NCI-H128 (cell line): ENCODE measurements around the gene EPHB1.
"Not testable (repeated sequence)": the region's sequence is repeated elsewhere in the genome, so short reads cannot be mapped to it uniquely, and the experiment has no call there.

ENCODE experiments used
- DNase-seq: peaks from one replicate; lab custom pipeline; 2025; ENCODE audit not compliant: unreplicated experiment; lab: John Stamatoyannopoulos, UW

Gene EPHB1

DNA sequence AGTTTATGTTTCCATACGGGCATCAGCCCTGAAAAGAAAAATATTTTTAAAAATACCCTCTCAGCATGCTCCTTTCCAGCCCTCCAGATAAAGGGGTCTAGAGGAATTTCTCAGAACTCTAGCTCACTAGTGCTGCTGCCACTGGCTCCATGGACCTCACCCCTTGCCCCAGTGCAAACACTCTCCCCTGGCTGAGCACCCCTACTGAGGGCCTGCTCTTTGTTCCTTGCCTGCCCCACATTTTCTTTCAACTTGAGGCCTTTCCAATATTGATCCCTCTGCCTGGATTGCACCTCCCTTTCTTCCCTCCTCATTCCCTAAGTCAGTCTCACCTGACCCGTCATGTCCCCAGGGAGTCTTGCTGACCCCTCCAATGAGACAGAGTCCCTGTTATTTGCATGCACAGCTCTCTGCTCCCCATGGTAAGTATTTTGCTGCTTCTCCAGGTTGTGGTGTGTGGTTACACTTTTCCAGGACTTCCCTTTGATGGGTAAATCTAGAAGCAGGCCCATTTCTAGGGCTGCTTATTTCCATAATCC is 196.5 kb downstream of the EPHB1 start:
- DNase-seq = no peak

DNA sequence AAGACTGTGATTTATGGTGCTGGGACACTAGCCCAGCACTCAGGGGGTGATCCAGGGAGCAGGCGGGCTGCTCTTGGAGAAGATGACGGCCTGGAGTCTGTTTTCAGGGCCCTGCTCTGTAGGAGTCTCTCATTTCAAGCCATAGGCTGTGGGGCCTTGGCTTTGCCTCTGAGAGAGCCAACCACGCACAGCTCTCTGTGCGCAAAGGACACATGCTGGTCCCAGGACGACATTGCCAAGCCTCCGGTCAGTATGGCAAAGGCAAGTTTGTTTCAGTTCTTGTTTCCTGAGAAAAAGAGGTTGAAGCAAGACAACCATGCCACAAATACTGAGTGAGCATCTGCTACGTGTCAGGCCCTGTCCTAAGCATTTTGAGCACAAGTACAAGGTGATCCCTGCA is 197.1 kb downstream of the EPHB1 start:
- DNase-seq = no peak

DNA sequence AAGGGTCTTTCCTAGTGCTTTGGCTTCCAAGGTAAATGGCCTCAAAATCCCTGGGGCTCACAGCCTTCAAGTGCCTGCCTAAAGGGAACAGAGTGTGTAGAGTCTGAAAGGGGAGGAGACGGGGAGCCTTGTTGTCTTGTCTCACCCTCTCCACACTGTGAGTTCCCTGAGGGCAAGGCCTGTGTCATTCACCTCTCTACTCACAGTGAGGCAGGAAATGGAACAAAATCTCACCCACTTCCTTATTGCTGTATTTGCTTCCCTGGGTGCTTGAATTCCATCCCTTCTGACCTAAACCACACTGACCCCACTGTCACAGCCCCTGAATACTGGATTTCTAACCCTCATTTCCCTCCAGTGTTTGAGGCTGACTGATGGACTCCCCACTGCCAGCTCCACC is 197.5 kb downstream of the EPHB1 start:
- no peak for DNase-seq

DNA sequence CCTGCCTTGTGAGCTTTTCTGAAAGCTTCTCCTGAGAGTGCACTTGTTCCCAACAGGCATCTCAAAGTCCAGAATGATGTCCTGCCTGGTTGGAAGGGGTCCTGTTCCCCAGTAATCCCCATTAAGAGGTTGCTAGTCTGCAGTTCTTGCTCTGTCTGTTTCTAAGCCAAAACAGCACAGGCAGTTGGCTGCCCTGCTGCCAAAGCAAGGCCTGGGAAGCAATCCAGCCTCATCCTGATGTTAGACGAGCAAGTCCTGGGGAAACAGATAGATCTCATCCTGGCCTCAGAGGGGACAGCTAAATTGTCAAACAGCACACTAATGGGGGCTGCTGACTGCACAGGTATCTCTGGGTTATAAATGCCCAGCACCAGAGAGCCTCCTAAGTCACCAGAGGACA is 198.0 kb downstream of the EPHB1 start:
- no peak for DNase-seq

DNA sequence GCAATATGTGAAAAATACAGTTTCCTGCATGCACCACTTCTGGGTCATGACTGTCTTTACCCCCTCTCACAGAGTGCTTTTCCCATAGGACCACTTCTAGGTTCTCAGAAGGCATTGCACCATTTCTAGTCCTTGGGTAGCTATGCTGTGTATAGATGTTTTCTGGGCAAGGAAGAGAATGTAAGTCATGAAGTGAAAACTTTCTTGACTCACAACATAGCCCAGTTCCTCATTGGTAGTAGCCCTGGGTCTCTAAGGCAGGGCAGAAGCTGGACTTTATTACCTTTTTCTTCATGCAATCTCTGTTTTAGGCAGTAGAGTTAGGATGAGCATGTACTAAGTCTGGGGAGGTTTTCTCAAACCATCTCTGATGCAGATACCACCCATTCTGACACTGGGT is 203.1 kb downstream of the EPHB1 start:
- no peak for DNase-seq

DNA sequence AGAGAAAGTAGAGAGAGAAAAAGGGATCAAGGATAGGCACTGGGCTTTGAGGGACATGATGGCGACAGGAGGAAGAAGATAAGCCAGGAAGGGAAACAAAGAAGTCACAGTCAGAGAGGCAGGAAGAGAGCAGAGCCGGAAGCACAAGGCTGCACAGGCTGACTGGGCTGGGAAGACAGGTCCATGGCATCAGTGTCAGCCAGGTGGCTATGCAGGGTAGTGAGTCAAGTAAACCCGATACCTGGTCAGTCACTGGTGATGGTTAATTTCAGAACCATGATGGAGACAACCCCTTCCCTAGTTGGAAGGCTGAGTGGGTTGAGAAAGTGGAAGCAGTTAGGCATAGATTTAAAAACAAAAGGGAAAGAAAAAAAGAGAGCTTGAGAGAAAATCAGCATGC is 203.8 kb downstream of the EPHB1 start:
- DNase-seq = no peak

DNA sequence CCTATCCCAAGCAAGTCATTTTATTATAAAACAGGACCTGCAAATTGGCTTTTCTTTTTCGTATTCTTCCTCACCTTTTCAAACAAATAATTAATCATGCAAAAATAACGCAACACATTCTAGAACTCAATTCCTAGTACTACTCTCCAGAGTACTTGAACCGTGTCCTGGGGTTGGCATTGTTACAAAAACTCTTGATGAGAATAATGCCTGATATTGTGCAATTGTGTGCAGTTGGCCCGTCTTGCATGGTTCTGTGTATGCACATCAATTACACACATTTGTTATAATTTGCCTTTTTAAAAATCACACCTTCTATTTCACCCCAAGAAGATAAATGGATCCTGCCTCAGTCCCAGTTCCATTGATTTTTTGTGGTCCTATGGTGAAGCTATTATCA is 205.4 kb downstream of the EPHB1 start:
- no peak for DNase-seq

DNA sequence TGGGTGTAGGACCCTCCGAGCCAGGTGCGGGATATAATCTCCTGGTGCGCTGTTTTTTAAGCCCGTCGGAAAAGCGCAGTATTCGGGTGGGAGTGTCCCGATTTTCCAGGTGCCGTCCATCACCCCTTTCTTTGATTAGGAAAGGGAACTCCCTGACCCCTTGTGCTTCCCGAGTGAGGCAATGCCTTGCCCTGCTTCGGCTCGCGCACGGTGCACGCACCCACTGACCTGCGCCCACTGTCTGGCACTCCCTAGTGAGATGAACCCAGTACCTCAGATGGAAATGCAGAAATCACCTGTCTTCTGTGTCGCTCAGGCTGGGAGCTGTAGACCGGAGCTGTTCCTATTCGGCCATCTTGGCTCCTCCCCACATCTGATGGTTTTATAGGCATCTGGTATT is 210.6 kb downstream of the EPHB1 start:
- not testable (repeated sequence) for DNase-seq

DNA sequence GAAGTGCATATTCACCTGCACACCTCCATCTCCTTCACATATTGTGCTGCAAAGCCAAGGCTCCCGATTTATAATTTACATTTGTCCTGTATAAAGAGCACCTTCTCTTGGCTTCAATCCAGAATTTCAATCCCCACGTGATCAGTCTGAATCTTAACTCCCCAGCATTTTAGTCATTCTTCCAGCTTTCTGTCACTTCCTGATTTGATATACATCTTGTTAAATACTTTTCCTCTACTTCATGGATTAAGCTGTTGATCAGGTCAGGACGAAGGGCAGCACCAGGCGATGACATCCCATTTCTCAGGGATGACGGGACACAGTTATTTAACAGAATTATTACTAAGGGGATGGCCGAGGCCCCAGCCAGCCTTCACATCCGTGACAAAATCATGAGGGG is 212.5 kb downstream of the EPHB1 start:
- no peak for DNase-seq

DNA sequence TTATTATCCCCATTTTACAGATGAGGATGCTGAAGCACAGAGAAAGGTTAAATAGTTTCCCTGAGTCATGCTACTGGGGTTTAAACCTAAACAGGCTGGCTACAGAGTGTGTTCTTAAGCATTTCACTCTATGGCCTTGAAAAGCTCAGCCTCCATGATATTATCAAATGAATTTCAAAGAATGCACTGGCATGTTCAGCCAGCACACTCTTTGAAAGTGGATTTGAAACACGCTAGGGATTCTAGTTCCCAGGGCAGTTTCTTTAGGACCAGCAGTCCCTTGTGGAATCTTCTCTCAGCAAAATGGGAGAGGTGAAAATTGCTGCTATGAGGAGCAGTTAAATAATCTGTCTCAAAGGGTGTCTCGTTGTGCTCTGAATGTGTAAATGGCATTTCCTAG is 213.3 kb downstream of the EPHB1 start:
- DNase-seq = no peak

DNA sequence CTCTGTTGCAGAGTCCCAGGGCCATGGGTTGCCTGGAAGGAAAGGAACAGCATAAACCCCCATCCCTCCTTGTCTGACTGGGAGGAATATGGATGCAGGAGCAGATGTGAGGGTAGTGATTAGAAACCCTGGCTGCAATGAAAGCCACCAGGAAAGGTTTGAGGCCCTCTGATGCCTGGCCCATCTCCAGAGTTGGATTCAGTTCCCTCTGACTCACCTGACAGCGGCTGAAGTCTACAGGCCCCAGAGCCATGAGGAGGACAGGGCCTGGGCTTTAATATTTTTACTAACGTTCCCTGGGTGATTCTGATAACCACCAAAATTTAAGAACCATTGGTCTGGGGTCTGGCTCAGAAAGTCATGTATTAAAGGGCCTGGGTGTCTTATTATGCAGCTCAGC is 214.0 kb downstream of the EPHB1 start:
- no peak for DNase-seq

DNA sequence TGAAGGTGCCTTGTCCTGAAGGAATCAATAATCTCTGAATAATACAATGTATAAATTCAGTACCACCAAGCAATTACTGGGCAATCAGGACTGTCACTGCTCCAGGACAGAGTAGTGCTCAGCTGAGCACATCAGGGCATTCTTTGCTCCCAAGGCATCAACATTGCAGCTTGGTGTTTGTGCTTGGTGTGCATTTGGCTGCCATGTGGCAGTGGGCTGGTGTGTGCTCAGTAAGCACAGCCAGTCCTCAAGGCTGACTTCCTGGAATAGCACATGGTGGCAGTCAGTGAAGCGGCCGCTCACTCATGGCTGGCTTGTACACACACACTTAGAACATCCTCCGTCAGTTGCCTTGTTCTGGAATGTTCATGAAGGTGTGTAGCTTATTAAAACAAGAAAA is 217.0 kb downstream of the EPHB1 start:
- no peak for DNase-seq

DNA sequence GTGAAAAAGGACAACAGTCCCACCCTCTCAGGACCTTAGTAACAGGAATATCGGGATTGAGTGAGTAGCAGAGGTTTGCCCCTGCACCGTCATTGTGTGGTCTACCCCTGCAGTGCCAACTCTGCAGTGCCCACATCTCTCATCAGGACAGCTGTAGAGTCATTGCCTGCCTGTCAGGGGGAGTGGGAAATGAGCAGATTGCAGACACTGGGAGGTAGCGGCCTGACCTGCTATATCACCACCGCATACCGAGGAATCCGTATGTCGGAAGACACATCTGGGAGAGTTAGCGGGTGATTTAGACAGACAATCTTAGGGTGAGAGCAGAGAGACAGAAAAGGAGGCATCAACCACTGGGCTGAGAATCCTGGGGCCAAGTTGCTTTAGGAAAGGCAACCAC is 218.1 kb downstream of the EPHB1 start:
- DNase-seq = no peak

DNA sequence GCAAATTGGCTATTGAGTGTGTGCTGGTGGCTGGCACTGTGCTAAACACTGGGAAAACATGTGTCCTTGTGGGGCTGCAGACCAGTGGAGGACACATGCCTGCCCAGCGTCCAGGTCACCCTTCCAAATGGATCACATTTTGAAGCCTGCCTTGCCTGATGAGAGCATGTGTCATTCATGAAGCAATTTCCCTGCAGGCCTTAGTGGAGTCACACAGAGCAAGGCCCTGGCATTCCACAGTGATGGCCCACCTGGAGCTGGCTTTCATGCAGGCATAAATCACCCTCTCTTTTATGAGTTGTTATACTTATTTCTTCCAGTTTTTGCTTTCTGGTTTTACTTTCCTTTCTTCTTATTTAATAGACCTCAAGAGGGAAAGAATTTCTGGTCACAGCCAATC is 219.5 kb downstream of the EPHB1 start:
- DNase-seq = no peak

DNA sequence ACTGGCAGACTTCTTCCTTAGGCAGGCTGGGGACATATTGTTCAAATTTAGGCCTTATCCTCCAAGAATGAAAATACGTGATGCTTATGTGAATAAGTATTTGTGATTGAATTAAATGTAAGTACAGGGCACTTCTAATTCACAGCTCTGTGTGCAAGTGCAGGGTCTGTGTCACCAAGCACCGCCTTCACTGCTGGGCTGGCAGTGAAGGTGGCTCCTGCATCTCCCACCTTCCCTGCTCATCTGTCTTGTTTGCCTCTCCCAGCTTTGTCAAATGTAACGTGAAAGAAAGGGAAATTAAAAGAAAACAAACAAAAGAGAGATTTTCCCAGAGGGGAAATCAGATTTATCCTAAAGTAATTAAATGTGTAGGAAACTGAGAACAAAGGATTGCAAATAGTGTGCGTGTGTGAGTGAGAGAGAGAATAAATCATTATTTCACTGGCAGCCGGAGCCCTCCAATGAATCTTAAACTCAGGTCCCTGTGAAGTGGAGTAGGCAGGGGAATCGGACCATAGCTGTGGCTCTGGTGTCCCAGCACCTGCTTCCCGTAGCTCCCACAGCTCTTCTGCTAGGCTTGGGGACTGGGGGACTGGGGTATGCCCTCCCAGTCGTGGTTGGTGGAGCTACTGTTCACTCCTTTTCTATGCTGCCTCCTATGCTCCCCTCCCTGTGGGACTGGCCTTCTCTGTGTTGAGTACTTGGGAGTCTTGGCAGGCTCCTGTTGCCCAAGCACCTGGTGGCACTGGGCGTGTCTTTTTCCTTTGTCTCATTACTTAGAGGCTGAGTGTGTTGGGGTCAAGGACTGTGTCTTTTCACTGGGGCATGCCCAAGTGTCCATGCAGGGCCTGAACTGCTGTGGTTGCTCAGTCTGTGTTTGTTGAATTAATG is 222.2 kb downstream of the EPHB1 start:
- DNase-seq = peak; percentile 51

DNA sequence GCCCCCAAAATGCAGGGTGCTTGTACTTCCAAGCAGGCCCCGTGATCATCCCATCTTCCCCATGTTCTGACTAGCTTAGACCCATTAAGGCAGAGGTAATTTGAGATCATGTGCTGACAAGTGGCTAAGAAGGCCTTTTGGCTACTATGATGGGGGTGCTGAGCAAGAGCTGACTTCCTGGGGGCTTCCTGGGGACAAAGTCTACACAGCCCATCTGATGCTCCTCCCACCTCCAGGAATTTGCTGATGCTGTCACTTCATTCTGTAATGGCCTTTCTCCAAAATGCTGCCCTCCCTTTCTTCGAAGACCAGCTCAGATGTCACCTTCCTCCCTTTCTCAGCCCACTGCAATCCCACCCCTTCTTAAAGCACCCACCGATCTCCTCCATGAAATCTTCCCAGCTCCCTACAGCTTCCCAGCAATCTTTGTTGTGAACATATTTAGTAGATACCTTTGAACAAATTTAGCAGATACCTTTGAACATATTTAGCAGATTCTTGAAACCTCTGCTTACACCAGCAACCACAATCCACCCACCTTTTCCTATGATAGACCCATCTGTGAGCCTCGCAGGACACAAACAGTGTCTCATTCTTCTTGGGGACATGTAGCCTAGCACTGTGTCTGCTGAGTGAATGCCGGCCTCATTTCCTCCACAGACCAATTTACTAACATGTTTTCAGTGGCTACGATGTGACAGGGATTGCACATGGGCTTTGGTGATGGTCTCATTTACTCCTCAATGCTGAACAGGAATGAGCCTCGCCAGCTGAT is 223.3 kb downstream of the EPHB1 start:
- no peak for DNase-seq

DNA sequence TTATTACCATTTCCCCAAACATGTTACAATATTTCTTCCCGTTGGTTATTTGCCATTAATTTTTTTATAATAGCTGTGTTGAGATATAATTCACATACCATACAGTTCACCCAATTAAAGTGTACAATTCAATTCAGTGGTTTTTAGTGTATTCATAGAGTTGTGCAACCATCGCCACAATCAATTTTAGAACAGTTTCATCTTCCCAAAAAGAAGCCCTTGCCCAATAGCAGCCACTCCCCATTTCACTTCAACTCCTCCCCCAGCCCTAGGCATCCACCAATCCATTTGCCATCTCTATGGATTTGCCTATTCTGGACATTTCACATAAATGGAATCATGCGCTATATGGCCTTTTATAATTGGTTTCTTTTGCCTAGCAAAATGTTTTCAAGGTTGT is 225.1 kb downstream of the EPHB1 start:
- no peak for DNase-seq

DNA sequence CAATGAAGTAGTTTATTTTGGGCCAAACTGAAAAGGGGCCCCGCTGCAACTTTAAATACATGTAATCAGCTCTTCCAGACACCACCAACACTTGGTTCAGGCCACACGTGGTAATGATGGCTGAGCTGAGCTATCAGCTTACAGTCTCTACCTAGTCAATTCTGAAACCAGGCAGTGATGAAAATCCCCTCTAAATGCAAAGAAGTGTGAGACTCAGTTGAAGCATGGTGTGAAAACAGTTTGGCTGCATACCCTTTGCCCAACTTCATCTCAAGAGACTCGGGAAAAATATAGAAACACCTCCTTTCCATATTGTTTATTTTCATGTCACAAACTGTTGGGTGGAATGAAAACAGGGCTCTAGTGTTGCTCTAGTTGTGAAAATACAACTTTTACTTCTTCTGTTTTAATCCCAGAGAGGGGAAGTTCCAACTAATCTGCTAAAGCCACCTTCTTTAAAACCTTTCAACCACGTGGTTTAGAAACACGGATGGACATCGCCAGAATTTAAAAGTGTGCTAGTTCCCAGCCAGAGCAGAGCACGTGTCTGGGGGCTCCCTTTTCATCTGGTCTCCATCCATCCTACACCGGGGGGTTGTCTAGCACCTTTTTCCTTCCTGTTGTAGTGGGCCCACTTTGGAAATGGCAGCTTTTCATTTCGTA is 229.1 kb downstream of the EPHB1 start:
- no peak for DNase-seq

DNA sequence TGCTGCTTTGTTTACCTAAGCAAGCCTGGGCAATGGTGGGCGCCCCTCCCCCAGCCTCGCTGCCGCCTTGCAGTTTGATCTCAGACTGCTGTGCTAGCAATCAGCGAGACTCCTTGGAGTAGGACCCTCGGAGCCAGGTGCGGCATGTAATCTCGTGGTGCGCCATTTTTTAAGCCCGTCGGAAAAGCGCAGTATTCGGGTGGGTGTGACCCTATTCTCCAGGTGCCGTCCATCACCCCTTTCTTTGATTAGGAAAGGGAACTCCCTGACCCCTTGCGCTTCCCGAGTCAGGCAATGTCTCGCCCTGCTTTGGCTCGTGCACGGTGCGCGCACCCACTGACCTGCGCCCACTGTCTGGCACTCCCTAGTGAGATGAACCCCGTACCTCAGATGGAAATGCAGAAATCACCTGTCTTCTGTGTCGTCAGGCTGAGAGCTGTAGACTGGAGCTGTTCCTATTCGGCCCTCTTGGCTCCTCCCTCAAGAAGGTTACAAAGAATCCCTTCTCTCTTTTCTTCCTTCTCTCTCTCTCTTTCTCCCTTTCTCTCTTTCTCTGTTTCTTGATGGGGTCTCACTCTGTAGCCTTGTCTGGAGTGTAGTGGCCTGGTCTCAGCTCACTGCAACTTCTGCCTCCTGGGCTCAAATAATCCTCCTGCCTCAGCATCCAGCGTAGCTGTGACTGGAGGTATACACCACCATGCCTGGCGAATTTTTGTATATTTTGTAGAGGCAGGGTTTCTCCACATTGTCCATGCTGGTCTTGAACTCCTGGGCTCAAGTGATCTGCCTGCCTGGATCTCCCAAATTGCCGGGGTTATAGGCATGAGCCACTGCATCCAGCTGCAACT is 235.9 kb downstream of the EPHB1 start:
- not testable (repeated sequence) for DNase-seq

DNA sequence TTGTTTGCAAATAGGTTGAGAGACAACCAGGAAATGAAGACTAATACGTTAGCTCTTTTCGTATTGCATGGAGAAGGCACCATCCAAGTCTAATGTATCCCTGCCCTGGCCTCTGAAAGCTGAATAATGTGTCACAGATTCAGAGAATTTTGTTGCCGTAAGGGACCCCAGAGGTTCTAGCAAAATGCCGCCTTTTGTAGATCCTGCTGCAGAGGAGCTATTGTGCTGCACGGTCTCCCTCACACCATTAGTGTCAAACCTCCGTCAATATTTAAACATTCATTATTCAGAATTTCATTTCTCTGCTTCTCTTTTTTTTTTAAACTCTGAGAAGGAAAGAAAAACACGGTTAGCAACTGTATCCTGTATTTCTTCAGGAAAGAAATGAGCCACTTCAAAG is 238.7 kb downstream of the EPHB1 start:
- DNase-seq = no peak

DNA sequence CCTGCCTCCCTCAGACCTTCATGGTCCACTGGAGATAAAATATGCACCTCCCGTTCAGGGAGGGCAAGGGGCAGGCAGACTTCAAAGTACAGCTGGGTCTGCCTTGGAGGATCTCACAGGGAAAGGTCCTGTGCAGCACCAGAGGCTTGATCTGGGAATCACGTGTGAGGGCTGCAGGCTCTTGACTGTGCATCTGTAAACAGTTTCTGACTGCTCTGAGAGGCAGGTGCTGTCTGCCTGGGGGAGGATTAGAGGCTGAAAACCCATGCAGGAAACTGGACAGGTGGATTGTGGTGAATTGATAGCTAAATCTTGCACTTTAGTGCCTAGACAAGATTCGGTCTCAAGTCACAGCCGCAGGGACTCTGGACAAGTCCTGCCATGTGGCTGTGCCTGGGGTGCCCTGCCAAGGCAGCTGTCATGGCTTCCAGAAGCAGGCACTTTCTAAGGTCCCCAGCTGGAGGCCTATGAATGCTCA is 239.3 kb downstream of the EPHB1 start:
- peak; percentile 62 for DNase-seq
